ENCODE data around the gene STAT5B. TPM values are rescaled to one million over a fixed set of nuclear protein-coding genes. Genes with fewer than 3 reads are reported as not detected.

Gene STAT5B
- total and polyA plus RNA-seq, 2 of the 8 experiments (the other 6 are each of a cell fraction or from before 2014, with no cell fraction given) = 35.3 to 52.6 TPM

DNA sequence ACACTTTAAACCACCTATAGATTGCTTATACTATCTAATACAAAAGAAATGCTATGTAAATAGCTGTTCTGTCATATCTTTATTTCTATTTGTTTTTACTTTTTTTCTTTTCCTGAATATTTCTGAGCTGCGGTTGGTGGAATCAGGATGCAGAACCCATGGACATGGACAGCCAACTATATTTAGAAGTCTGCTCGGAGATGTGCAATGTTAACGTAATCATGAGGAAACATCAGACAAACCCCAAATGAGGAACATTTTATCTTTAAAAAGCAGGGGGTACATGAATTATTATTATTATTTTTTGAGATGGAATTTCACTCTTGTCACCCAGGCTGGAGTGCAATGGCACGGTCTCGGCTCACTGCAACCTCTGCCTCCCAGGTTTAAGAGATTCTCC, 50.5 kb downstream of the STAT5B start:
- Histone ChIP-seq H3K23me2 (ENCODE audit: low read depth, low read length) (peaks cover 4% of the 10 kb centered on the region; the same call in 1 of the 2 replicates), H2BK5ac (ENCODE audit: low read depth, low read length) (no peak overlapping the region), H2BK120ac (replicated peaks; ENCODE audit: low read depth, low read length) (no peak overlapping the region), H2BK12ac (ENCODE audit: low read depth, low read length) (no peak overlapping the region), H3K79me1 (ENCODE audit: low read depth, low read length) (no peaks in the 10 kb centered on the region; the same call in 1 of the 2 replicates), H3K36me3 (ENCODE audit: control insufficient read depth in 2 of 4, insufficient read depth in 4 of 4, low read length in 3 of 4) (peaks cover 3 to 17% (median 8%) of the 10 kb centered on the region in 4 experiments; a peak in 7 of 8 replicates), H3K4me1 (replicated peaks in 1 of 4; ENCODE audit: control insufficient read depth in 3 of 4, insufficient read depth in 4 of 4, low read length in 3 of 4) (no peaks in the 10 kb centered on the region), H3K9me3 (ENCODE audit: insufficient read depth in 2 of 2, low read depth in 1 of 2, low read length in 1 of 2) (no peaks in the 10 kb centered on the region), H2BK20ac (ENCODE audit: low read length) (no peak overlapping the region), H4K91ac (replicated peaks; ENCODE audit: insufficient read length, low read length) (no peak overlapping the region), H2AK5ac (ENCODE audit: low read depth, low read length) (no peak overlapping the region), H3K9ac (replicated peaks in 1 of 4; ENCODE audit: extremely low read depth in 1 of 4, low read depth in 3 of 4, low read length in 3 of 4) (no peak overlapping the region), H4K20me1 (replicated peaks in 1 of 2; ENCODE audit: control insufficient read depth in 1 of 2, insufficient read depth in 2 of 2, low read length in 2 of 2) (peaks cover 0 to 4% of the 10 kb centered on the region in 2 experiments), H2AFZ (ENCODE audit: low read length) (no peak overlapping the region), H3K14ac (ENCODE audit: insufficient read length) (no peak overlapping the region), H3K18ac (ENCODE audit: extremely low read depth, low read length) (no peak overlapping the region), H3K4ac (replicated peaks; ENCODE audit: insufficient read length, low read depth, low read length) (no peak overlapping the region), H3K23ac (ENCODE audit: insufficient read length) (no peak overlapping the region), H4K5ac (ENCODE audit: insufficient read length, low read depth, low read length) (no peak overlapping the region), H3K56ac (replicated peaks; ENCODE audit: insufficient read length, low read depth, low read length) (no peak overlapping the region), H3K27me3 (replicated peaks in 1 of 4; ENCODE audit: control insufficient read depth in 3 of 4, extremely low read depth in 1 of 4, insufficient read depth in 3 of 4, low read length in 3 of 4) (no peaks in the 10 kb centered on the region), H4K8ac (ENCODE audit: extremely low read depth, insufficient read depth, low read length) (no peak overlapping the region), H3K27ac (ENCODE audit: low read depth, low read length) (no peak overlapping the region), H2BK15ac (ENCODE audit: low read length) (no peak overlapping the region), H3K4me3 (ENCODE audit: extremely low read depth in 1 of 4, insufficient read depth in 2 of 4, low read depth in 3 of 4, low read length in 4 of 4) (no peak overlapping the region), H3K4me2 (ENCODE audit: insufficient read depth in 1 of 2, low read depth in 2 of 2, low read length in 2 of 2) (no peak overlapping the region), H3K79me2 (ENCODE audit: control insufficient read depth in 1 of 2, insufficient read depth in 2 of 2, low read length in 2 of 2) (no peaks in the 10 kb centered on the region)
- WGBS, 2 experiments (ENCODE audit: extremely low coverage in 1 of 2, insufficient coverage in 1 of 2, insufficient read length in 1 of 2, insufficient replicate concordance in 2 of 2, low coverage in 1 of 2, low lambda C conversion rate in 2 of 2, missing lambda C conversion rate in 1 of 2) = 94% methylated on average over 5 of the region's 5 CpGs; no CpG with 5 or more reads in 1 of the 2 experiments
- CTCF ChIA-PET (ENCODE audit: partially characterized antibody) = interaction anchor here (0.7 to 0.8 kb wide), 2 partner anchors 21 to 91 kb away, joined by 3 read pairs; no protein-coding TSS in a partner anchor
- POLR2A ChIA-PET (ENCODE audit: partially characterized antibody) = interaction anchor here (1.2 kb wide), 1 partner anchor 50 kb away, joined by 3 read pairs; no protein-coding TSS in a partner anchor
- TF ChIP-seq HDAC6 (IDR thresholded peaks at IDR 0.05; ENCODE audit: low read depth, low read length) (no peak), PHF8 (conservative IDR thresholded peaks at IDR 0.05; ENCODE audit: low read depth, low read length) (no peak), CBX5 (IDR thresholded peaks at IDR 0.05; ENCODE audit: low read depth, low read length) (no peak)
- DNase-seq (ENCODE audit: low read depth in 1 of 2, low spot score in 2 of 2) (no peak), FAIRE-seq (no peak)

Data from H1 (cell line).